H9 (cell line): Measurements from ENCODE around the gene RASGRF1. TPM values are rescaled to one million over a fixed set of nuclear protein-coding genes. Genes with fewer than 3 reads are reported as not detected.
A peak's percentile ranks its signal among the peaks of the same experiment; 100 is the strongest.

Experiments used
- DNase-seq: peaks from one replicate; pipeline ENCODE4 v3.0.0-alpha.2; 2017
- H2AFZ ChIP-seq: one replicate; pipeline ENCODE4 v1.6.1; 2013; ENCODE audit warnings: mild to moderate bottlenecking, low read length, control low read depth, moderate library complexity
- H2AK5ac ChIP-seq: 2 replicates; pipeline ENCODE4 v1.6.1; 2013; ENCODE audit warnings: low read length, control low read depth, mixed read lengths; ENCODE audit not compliant: insufficient read length
- H2BK120ac ChIP-seq: one replicate; pipeline ENCODE4 v1.6.1; 2013; ENCODE audit warnings: low read depth, mild to moderate bottlenecking, low read length, control low read depth, inconsistent platforms; ENCODE audit not compliant: poor library complexity, severe bottlenecking
- H2BK12ac ChIP-seq: 2 replicates; pipeline ENCODE4 v1.6.1; 2013; ENCODE audit warnings: low read length, control low read depth, mixed read lengths, low read depth; ENCODE audit not compliant: insufficient read length
- H2BK15ac ChIP-seq: 2 replicates; pipeline ENCODE4 v1.6.1; 2013; ENCODE audit warnings: low read depth, low read length, control low read depth
- H2BK20ac ChIP-seq: one replicate; pipeline ENCODE4 v1.6.1; 2013; ENCODE audit warnings: low read depth, mild to moderate bottlenecking, low read length, control low read depth, inconsistent platforms; ENCODE audit not compliant: poor library complexity, severe bottlenecking
- H2BK5ac ChIP-seq: 2 replicates; pipeline ENCODE4 v1.6.1; 2013; ENCODE audit warnings: low read length, control low read depth, mixed read lengths; ENCODE audit not compliant: insufficient read length
- H3K14ac ChIP-seq: 2 replicates; pipeline ENCODE4 v1.6.1; 2013; ENCODE audit warnings: low read length, control low read depth; ENCODE audit not compliant: insufficient read depth
- H3K18ac ChIP-seq: 2 replicates; pipeline ENCODE4 v1.6.1; 2013; ENCODE audit warnings: low read depth, mild to moderate bottlenecking, mixed read lengths, low read length, control low read depth; ENCODE audit not compliant: insufficient read length
- H3K23ac ChIP-seq: 2 replicates; pipeline ENCODE4 v1.6.1; 2013; ENCODE audit warnings: low read length, control low read depth, mixed read lengths, low read depth; ENCODE audit not compliant: insufficient read length
- H3K23me2 ChIP-seq: 2 replicates; pipeline ENCODE4 v1.6.1; 2013; ENCODE audit warnings: low read depth, mild to moderate bottlenecking, mixed read lengths, low read length, control low read depth; ENCODE audit not compliant: insufficient read length, poor library complexity, severe bottlenecking
- H3K27ac ChIP-seq: 2 replicates; pipeline ENCODE4 v1.5.1; 2013; ENCODE audit warnings: low read length, control low read depth, mixed read lengths, low read depth; ENCODE audit not compliant: insufficient read length
- H3K27me3 ChIP-seq: 2 replicates; pipeline ENCODE4 v1.6.1; 2013; ENCODE audit warnings: low read length, control low read depth, inconsistent platforms; ENCODE audit not compliant: insufficient read depth
- H3K4ac ChIP-seq: 2 replicates; pipeline ENCODE4 v1.6.1; 2013; ENCODE audit warnings: low read depth, mild to moderate bottlenecking, control low read depth, inconsistent platforms, low read length, moderate library complexity
- H3K4me1 ChIP-seq: 2 replicates; pipeline ENCODE4 v1.6.1; 2013; ENCODE audit warnings: low read length, control low read depth, inconsistent platforms; ENCODE audit not compliant: insufficient read depth
- H3K4me2 ChIP-seq: 2 replicates; pipeline ENCODE4 v1.6.1; 2013; ENCODE audit warnings: low read length, control low read depth, mixed read lengths; ENCODE audit not compliant: insufficient read length, insufficient read depth
- H3K56ac ChIP-seq: 2 replicates; pipeline ENCODE4 v1.6.1; 2013; ENCODE audit warnings: low read depth, mild to moderate bottlenecking, mixed read lengths, low read length, control low read depth; ENCODE audit not compliant: insufficient read length
- H3K79me1 ChIP-seq: 2 replicates; pipeline ENCODE4 v1.6.1; 2013; ENCODE audit warnings: low read depth, mild to moderate bottlenecking, moderate library complexity, low read length, control low read depth, inconsistent platforms; ENCODE audit not compliant: insufficient read depth, poor library complexity, severe bottlenecking
- H3K79me2 ChIP-seq: 2 replicates; pipeline ENCODE4 v1.6.1; 2013; ENCODE audit warnings: low read length, control low read depth, inconsistent platforms; ENCODE audit not compliant: insufficient read depth
- H3K9ac ChIP-seq: 2 replicates; pipeline ENCODE4 v1.6.1; 2013; ENCODE audit warnings: low read length, control low read depth, mixed read lengths; ENCODE audit not compliant: insufficient read length; ENCODE audit errors: extremely low read depth
- H3K9me3 ChIP-seq: one replicate; pipeline ENCODE4 v1.6.1; 2013; ENCODE audit warnings: low read depth, low read length, inconsistent platforms; ENCODE audit not compliant: control insufficient read depth
- H3T11ph ChIP-seq: one replicate; pipeline ENCODE4 v1.6.1; 2013; ENCODE audit warnings: mild to moderate bottlenecking, low read length, control low read depth, inconsistent platforms
- H4K20me1 ChIP-seq: one replicate; pipeline ENCODE4 v1.6.1; 2013; ENCODE audit not compliant: control insufficient read depth, insufficient read length, insufficient read depth
- H4K5ac ChIP-seq: 2 replicates; pipeline ENCODE4 v1.6.1; 2013; ENCODE audit warnings: low read depth, mild to moderate bottlenecking, mixed read lengths, low read length, control low read depth; ENCODE audit not compliant: insufficient read length
- H4K8ac ChIP-seq: replicated peaks from 2 replicates; pipeline ENCODE4 v1.6.1; 2013; ENCODE audit warnings: low read length, control low read depth, mixed read lengths, low read depth; ENCODE audit not compliant: insufficient read length
- H4K91ac ChIP-seq: 2 replicates; pipeline ENCODE4 v1.6.1; 2013; ENCODE audit warnings: low read depth, mild to moderate bottlenecking, moderate library complexity, mixed read lengths, low read length, control low read depth; ENCODE audit not compliant: insufficient read length
- H3K27ac Mint-ChIP-seq, 3 experiments: 2 replicates in 2 of 3; 3 replicates in 1 of 3; pipeline ENCODE4 v1.8.0; 2020 to 2021; ENCODE audit warnings: mixed read lengths in 3 of 3, mild to moderate bottlenecking in 1 of 3, moderate library complexity in 1 of 3
- H3K27me3 Mint-ChIP-seq: 2 replicates; pipeline ENCODE4 v1.8.0; 2021; ENCODE audit warnings: low read depth, mild to moderate bottlenecking, moderate library complexity, mixed read lengths
- H3K36me3 Mint-ChIP-seq, 3 experiments: 2 replicates in 2 of 3; 3 replicates in 1 of 3; pipeline ENCODE4 v1.8.0; 2020 to 2021; ENCODE audit warnings: low read depth in 3 of 3, mixed read lengths in 3 of 3; ENCODE audit not compliant: insufficient read depth in 1 of 3
- H3K4me1 Mint-ChIP-seq, 2 experiments: 2 replicates each; pipeline ENCODE4 v1.8.0; 2020; ENCODE audit warnings: mixed read lengths in 2 of 2
- H3K4me3 Mint-ChIP-seq, 2 experiments: 2 replicates in 1 of 2; 3 replicates in 1 of 2; pipeline ENCODE4 v1.8.0; 2020 to 2021; ENCODE audit warnings: mild to moderate bottlenecking in 2 of 2, mixed read lengths in 2 of 2, moderate library complexity in 1 of 2
- H3K9me3 Mint-ChIP-seq, 2 experiments: 2 replicates in 1 of 2; 3 replicates in 1 of 2; pipeline ENCODE4 v1.8.0; 2020; ENCODE audit warnings: mild to moderate bottlenecking in 2 of 2, mixed read lengths in 2 of 2, moderate library complexity in 1 of 2
- CTCF ChIP-seq: fragments of 200-600 bp; sonication (generic); conservative IDR thresholded peaks from 3 replicates; pipeline ENCODE4 v1.8.0; 2021; ENCODE audit warnings: antibody characterized with exemption, mild to moderate bottlenecking
- WGBS: extraction: QIAGEN DNeasy Blood & Tissue Kit; methylation state at CpG from one replicate; pipeline ENCODE4 v1.1.7; 2013; ENCODE audit warnings: missing lambda C conversion rate, low lambda C conversion rate, mixed read lengths; ENCODE audit not compliant: insufficient read length; ENCODE audit errors: extremely low coverage; 5-methylcytosine and 5-hydroxymethylcytosine counted together
- total RNA-seq: library from RNA; stranded (reverse); gene quantifications from 2 replicates; pipeline ENCODE4 v1.2.1, GENCODE V29; 2021

RASGRF1 gene
- total RNA-seq, 1 experiment from 2014 or later = 0.48 TPM

GRCh38 chr15:78915341-78916087 lies 175.1 kb downstream of the RASGRF1 start:
- Histone ChIP-seq H3K56ac (no peak overlapping the region), H3K4me2 (no peak overlapping the region), H3K23me2 (no peaks in the 10 kb centered on the region), H2BK15ac (no peak overlapping the region), H4K5ac (no peak overlapping the region), H4K20me1 (no peaks in the 10 kb centered on the region), H3K79me2 (no peaks in the 10 kb centered on the region), H2BK20ac (no peak overlapping the region), H3K9me3 (no peaks in the 10 kb centered on the region), H3K27me3 (no peaks in the 10 kb centered on the region), H2BK5ac (no peak overlapping the region), H2BK120ac (no peak overlapping the region), H3K23ac (no peak overlapping the region), H2BK12ac (no peak overlapping the region), H3K4me1 (no peaks in the 10 kb centered on the region), H4K8ac (no peak overlapping the region), H2AFZ (no peak overlapping the region), H3K4ac (no peak overlapping the region), H3K79me1 (no peaks in the 10 kb centered on the region), H3K27ac (no peak overlapping the region), H3K9ac (no peak overlapping the region), H3T11ph (no peak overlapping the region), H2AK5ac (no peak overlapping the region), H3K18ac (no peak overlapping the region), H3K14ac (no peak overlapping the region), H4K91ac (no peak overlapping the region)
- no peak for TF ChIP-seq CTCF
- H3K4me1 Mint-ChIP-seq = no peaks in the 10 kb centered on the region
- no peak for DNase-seq
- H3K4me3 Mint-ChIP-seq = no peak overlapping the region
- H3K27me3 Mint-ChIP-seq = no peaks in the 10 kb centered on the region
- H3K27ac Mint-ChIP-seq = peak overlapping the region in 2 of 3 experiments; percentile 42 to 68; a peak in 1 of 7 replicates
- no peaks in the 10 kb centered on the region for H3K9me3 Mint-ChIP-seq
- H3K36me3 Mint-ChIP-seq = peaks cover 14 to 49% (median 36%) of the 10 kb centered on the region in 3 experiments; a peak in 6 of 7 replicates
- WGBS = no CpG with 5 or more reads among the region's 12 CpGs
